Caco-2 (cell line): ENCODE data around the gene HOXD10. TPM values are rescaled to one million over a fixed set of nuclear protein-coding genes. Genes with fewer than 3 reads are reported as not detected.

ENCODE experiments used
- BruUV-seq: library from RNA; stranded (reverse); fragments of 400-500 nt; replicated peaks from 2 replicates; lab custom pipeline; 2021; lab: Mats Ljungman, UMichigan
- CTCF ChIA-PET: fragments of 300-600 bp; sonication (Branson Sonifier 250); formaldehyde crosslinking; loops from one replicate; lab custom pipeline; 2022; ENCODE audit warnings: antibody characterized with exemption; lab: Charles Lee
- POLR2A ChIA-PET: fragments of 300-600 bp; sonication (Branson Sonifier 250); formaldehyde crosslinking; loops from one replicate; lab custom pipeline; 2022; ENCODE audit warnings: antibody characterized with exemption; lab: Charles Lee
- DNase-seq, 2 experiments: peaks; one replicate each; pipeline versions ENCODE4 v3.0.0 to v3.0.0-alpha.2; 2020 to 2022
- H3K27me3 ChIP-seq: replicated peaks from 2 replicates; pipeline ENCODE4 v1.6.0; 2011; ENCODE audit warnings: low read length; ENCODE audit not compliant: control insufficient read depth, insufficient read depth
- H3K36me3 ChIP-seq: 2 replicates; pipeline ENCODE4 v1.5.1; 2011; ENCODE audit warnings: low read length; ENCODE audit not compliant: control insufficient read depth, insufficient read depth
- H3K4me1 ChIP-seq: fragments of 250-450 bp; sonication (Bioruptor Pico); 2 replicates; pipeline ENCODE4 v1.5.1; 2020; ENCODE audit warnings: mild to moderate bottlenecking
- H3K4me3 ChIP-seq: 2 replicates; pipeline ENCODE4 v1.5.1; 2011; ENCODE audit warnings: low read depth, mild to moderate bottlenecking, control low read depth, low read length
- H3K9me3 ChIP-seq: fragments of 250-450 bp; sonication (Bioruptor Pico); 2 replicates; pipeline ENCODE4 v1.5.1; 2020; ENCODE audit warnings: mild to moderate bottlenecking, moderate library complexity
- H3K27ac Mint-ChIP-seq: one replicate; pipeline ENCODE4 v1.8.0; 2022; ENCODE audit warnings: mixed read lengths; ENCODE audit not compliant: unreplicated experiment
- H3K27me3 Mint-ChIP-seq: one replicate; pipeline ENCODE4 v1.8.0; 2022; ENCODE audit warnings: mixed read lengths; ENCODE audit not compliant: insufficient read depth, unreplicated experiment
- H3K36me3 Mint-ChIP-seq: one replicate; pipeline ENCODE4 v1.8.0; 2022; ENCODE audit warnings: mild to moderate bottlenecking, mixed read lengths; ENCODE audit not compliant: insufficient read depth, unreplicated experiment
- H3K4me1 Mint-ChIP-seq: one replicate; pipeline ENCODE4 v1.8.0; 2022; ENCODE audit warnings: low read depth, mixed read lengths; ENCODE audit not compliant: unreplicated experiment
- H3K4me3 Mint-ChIP-seq: one replicate; pipeline ENCODE4 v1.8.0; 2022; ENCODE audit warnings: mild to moderate bottlenecking, moderate library complexity, mixed read lengths; ENCODE audit not compliant: unreplicated experiment
- H3K9me3 Mint-ChIP-seq: one replicate; pipeline ENCODE4 v1.8.0; 2022; ENCODE audit warnings: mixed read lengths; ENCODE audit not compliant: unreplicated experiment
- intact Hi-C: fragments of 100-400 bp; cut with micrococcal nuclease; formaldehyde crosslinking; loops from one replicate; pipeline ENCODE4 v1.10.0; 2022; ENCODE audit not compliant: unreplicated experiment
- total RNA-seq: library from RNA; stranded (reverse); gene quantifications from 2 replicates; pipeline ENCODE4 v1.2.3, GENCODE V29; 2022
- TF ChIP-seq, protein P1 (sequence below), 2 experiments: fragments of 200-600 bp in 1 of 2; IDR thresholded peaks; 1 replicate in 1 of 2; 2 replicates in 1 of 2; pipeline versions ENCODE4 v1.5.1 to v1.8.0; 2011 to 2022; ENCODE audit warnings: antibody characterized with exemption in 1 of 2, control low read depth in 1 of 2, inconsistent platforms in 1 of 2, low read depth in 1 of 2, low read length in 1 of 2, mild to moderate bottlenecking in 1 of 2, moderate library complexity in 1 of 2; ENCODE audit not compliant: insufficient read depth in 1 of 2, severe bottlenecking in 1 of 2, unreplicated experiment in 1 of 2

The HOXD10 gene
- total RNA-seq, 1 experiment from 2014 or later = not detected

GRCh38 chr2:176128982-176129796 is 12.6 kb downstream of the HOXD10 start, which contains the start of gene HOXD8:
Gene HOXD8 (plus strand): TSS chr2:176129705. CDS start chr2:176130367, 662 bp downstream.
- peaks cover 16% of the 10 kb centered on the region for H3K27me3 ChIP-seq
- no peaks in the 10 kb centered on the region for H3K36me3 ChIP-seq
- H3K4me3 ChIP-seq = peak within 1 kb of the TSS; percentile 32
- DNase-seq = peak; percentile 52 to 53
- Mint-ChIP-seq H3K9me3 (no peaks in the 10 kb centered on the region), H3K36me3 (no peaks in the 10 kb centered on the region), H3K4me3 (peak within 1 kb of the TSS; percentile 66), H3K4me1 (peaks cover 29% of the 10 kb centered on the region), H3K27ac (no peak within 1 kb of the TSS), H3K27me3 (peaks cover 65% of the 10 kb centered on the region)
- no peaks in the 10 kb centered on the region for H3K9me3 ChIP-seq
- no TSS peak for BruUV-seq
- ChIA-PET CTCF (interaction anchor here (4.0 kb wide), 1 partner anchor 327 kb away, joined by 64 read pairs; no protein-coding TSS in a partner anchor), POLR2A (no interaction called here)
- intact Hi-C loops = loop anchor here (10.0 kb wide), 2 partner anchors 256 to 686 kb away; no protein-coding TSS in a partner anchor
- peaks cover 25% of the 10 kb centered on the region for H3K4me1 ChIP-seq
- TF ChIP-seq, protein P1, sequence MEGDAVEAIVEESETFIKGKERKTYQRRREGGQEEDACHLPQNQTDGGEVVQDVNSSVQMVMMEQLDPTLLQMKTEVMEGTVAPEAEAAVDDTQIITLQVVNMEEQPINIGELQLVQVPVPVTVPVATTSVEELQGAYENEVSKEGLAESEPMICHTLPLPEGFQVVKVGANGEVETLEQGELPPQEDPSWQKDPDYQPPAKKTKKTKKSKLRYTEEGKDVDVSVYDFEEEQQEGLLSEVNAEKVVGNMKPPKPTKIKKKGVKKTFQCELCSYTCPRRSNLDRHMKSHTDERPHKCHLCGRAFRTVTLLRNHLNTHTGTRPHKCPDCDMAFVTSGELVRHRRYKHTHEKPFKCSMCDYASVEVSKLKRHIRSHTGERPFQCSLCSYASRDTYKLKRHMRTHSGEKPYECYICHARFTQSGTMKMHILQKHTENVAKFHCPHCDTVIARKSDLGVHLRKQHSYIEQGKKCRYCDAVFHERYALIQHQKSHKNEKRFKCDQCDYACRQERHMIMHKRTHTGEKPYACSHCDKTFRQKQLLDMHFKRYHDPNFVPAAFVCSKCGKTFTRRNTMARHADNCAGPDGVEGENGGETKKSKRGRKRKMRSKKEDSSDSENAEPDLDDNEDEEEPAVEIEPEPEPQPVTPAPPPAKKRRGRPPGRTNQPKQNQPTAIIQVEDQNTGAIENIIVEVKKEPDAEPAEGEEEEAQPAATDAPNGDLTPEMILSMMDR (IDR thresholded peaks at IDR 0.05; ENCODE audit: insufficient read depth in 1 of 2, low read depth in 1 of 2, low read length in 1 of 2, severe bottlenecking in 1 of 2, unreplicated experiment in 1 of 2) = no peak

- ChIA-PET CTCF (no interaction called here), POLR2A (no interaction called here)
- intact Hi-C loops = loop anchor here (10.0 kb wide), 2 partner anchors 255 to 685 kb away; no protein-coding TSS in a partner anchor
- Mint-ChIP-seq H3K36me3 (no peaks in the 10 kb centered on the region), H3K4me3 (peak overlapping the region; percentile 66), H3K27me3 (peaks cover 64% of the 10 kb centered on the region), H3K27ac (no peak overlapping the region), H3K4me1 (peaks cover 29% of the 10 kb centered on the region), H3K9me3 (no peaks in the 10 kb centered on the region)
- TF ChIP-seq, protein P1 (IDR thresholded peaks at IDR 0.05; ENCODE audit: insufficient read depth in 1 of 2, low read depth in 1 of 2, low read length in 1 of 2, severe bottlenecking in 1 of 2, unreplicated experiment in 1 of 2) = no peak
- no TSS peak for BruUV-seq
- H3K27me3 ChIP-seq = peaks cover 17% of the 10 kb centered on the region
- no peaks in the 10 kb centered on the region for H3K9me3 ChIP-seq
- peak overlapping the region; percentile 32 for H3K4me3 ChIP-seq
- H3K4me1 ChIP-seq = peaks cover 25% of the 10 kb centered on the region
- no peak for DNase-seq
- no peaks in the 10 kb centered on the region for H3K36me3 ChIP-seq
Observed at GRCh38 chr2:176129813-176130146, 13.2 kb downstream of the HOXD10 start.

DNA sequence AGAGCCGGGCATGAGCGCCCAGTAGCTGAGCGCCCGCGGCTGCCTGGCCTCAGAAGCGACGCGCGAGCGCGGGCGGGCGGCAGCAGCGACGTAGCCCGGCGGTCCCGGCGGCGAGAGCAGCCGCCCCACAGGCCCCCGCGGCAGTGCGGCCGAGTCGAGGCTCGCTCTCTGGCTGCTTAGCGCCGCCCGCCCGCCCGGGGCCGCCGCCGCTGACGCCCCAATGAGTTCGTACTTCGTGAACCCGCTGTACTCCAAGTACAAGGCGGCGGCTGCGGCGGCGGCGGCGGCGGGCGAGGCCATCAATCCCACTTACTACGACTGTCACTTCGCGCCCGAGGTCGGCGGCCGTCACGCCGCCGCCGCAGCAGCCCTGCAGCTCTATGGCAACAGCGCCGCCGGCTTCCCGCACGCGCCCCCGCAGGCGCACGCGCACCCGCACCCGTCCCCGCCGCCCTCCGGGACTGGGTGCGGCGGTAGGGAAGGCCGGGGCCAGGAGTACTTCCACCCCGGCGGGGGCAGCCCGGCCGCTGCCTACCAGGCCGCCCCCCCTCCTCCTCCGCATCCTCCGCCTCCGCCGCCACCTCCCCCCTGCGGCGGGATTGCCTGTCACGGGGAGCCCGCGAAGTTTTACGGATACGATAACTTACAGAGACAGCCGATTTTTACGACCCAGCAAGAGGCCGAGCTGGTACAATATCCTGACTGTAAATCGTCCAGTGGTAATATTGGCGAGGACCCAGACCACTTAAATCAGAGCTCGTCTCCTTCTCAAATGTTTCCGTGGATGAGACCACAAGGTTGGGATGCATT is 13.8 kb downstream of the HOXD10 start:
- peak in 1 of 2 experiments; percentile 42 for DNase-seq
- no peaks in the 10 kb centered on the region for H3K36me3 Mint-ChIP-seq

More for the DNA sequence above, 13.8 kb downstream of the HOXD10 start:
- Mint-ChIP-seq H3K27ac (no peak overlapping the region), H3K27me3 (peaks cover 66% of the 10 kb centered on the region), H3K4me1 (peaks cover 29% of the 10 kb centered on the region), H3K9me3 (no peaks in the 10 kb centered on the region), H3K4me3 (peak overlapping the region; percentile 66)
- ChIA-PET POLR2A (interaction anchor here (0.6 kb wide), 1 partner anchor 445 kb away, joined by 4 read pairs; no protein-coding TSS in a partner anchor), CTCF (interaction anchor here (1.1 kb wide), 1 partner anchor 424 kb away, joined by 4 read pairs; no protein-coding TSS in a partner anchor)
- Histone ChIP-seq H3K4me3 (peak overlapping the region; percentile 32), H3K4me1 (peaks cover 25% of the 10 kb centered on the region), H3K36me3 (no peaks in the 10 kb centered on the region), H3K27me3 (peaks cover 17% of the 10 kb centered on the region), H3K9me3 (no peaks in the 10 kb centered on the region)
- intact Hi-C loops = no loop called here
- TF ChIP-seq, protein P1 (IDR thresholded peaks at IDR 0.05; ENCODE audit: insufficient read depth in 1 of 2, low read depth in 1 of 2, low read length in 1 of 2, severe bottlenecking in 1 of 2, unreplicated experiment in 1 of 2) = no peak
- no TSS peak for BruUV-seq
